ENCODE results near the gene EPB41L4A.
A peak's percentile ranks its signal among the peaks of the same experiment; 100 is the strongest.

EPB41L4A gene

GRCh38 chr5:112202694-112203093 is 216.4 kb downstream of the EPB41L4A start:
- no peak for DNase-seq

DNA sequence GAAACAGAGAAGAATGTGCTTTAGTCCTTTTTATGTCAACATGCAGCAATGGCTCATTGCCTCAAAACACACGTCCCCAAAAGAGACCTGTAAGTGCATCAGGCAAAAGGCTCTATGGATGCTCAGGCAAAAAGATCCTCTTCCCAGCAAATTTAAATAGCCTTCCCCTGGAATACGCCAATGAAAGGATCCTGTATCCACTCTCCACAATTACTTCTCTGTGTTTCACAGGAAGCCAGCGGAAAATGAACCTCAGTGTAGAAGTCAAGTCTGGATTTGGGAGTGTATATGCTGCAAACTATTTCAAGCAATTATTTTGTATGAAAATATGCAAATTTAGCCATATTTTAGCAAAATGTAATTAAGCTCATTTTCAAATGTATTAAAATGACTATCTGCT is 217.9 kb downstream of the EPB41L4A start:
- no peak for DNase-seq

GRCh38 chr5:112200131-112200530 is 218.9 kb downstream of the EPB41L4A start:
- DNase-seq, result no peak

DNA sequence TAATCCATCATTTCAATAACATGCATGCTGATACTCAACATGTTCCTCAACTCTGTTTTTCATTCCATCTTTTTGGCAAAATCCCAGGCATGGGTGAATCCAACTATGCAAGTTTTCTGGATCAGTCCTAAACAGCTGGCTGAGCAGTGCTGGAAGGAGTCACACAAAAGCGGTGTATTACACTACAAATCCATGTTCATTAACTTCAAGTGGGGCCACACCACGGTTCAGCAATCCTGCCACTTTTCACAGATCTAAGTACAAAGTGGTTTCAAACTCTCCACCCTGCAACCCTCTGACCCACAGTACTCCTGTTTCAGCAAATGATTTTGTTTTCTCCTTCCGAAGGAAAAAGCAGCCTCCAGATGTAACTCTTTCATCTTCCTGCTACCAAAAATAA is 222.5 kb downstream of the EPB41L4A start:
- DNase-seq, result no peak

GRCh38 chr5:112195924-112196323 is 223.2 kb downstream of the EPB41L4A start:
- DNase-seq, result no peak

GRCh38 chr5:112192866-112193265 is 226.2 kb downstream of the EPB41L4A start:
- DNase-seq, result no peak

GRCh38 chr5:112192072-112192471 is 227.0 kb downstream of the EPB41L4A start:
- DNase-seq, result no peak

DNA sequence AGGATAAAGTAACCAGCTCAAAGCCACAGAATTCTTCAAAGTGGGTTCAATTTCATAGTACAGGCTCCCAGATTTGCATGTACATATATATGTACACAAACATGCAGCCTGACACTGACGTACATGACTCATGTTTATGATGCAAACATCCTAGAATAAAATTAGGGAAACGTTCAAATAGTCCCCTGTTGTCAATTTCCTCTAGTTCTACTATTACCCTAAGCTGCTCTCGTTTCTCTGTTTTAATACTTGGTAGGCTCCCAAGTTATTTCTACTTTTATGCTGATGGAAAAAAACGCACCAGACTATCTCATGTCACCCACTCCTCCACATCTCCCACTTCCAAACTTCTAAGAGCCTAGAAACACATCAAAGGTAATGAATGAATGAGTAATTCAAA is 229.7 kb downstream of the EPB41L4A start:
- DNase-seq, result no peak

DNA sequence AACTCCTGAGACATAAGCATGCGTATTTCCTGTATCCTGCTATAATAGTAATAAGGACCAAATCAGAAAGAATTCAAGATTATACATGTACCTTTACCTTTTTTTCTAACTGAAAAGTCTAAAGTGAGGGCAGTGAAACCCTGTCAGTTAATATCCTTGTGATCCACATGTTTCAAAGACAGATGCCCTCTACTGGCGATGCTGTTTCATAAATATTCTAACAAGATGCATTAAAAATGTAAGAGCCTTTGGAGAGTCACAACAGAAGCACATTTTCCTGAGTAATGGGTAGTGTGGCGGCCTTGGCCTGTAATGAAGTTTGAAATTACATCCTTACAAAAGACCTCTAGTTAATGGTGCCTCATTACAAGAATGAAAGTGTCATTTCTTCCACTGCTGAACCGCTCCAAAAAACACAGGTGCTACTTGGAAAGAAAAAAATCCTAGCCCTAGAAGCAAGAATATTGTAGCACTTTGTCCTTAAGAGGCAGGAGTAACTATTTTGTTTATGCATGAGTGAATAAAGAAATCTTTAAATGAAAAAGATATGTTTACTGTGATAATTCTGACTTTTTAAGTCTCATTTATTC is 232.6 kb downstream of the EPB41L4A start:
- no peak for DNase-seq

DNA sequence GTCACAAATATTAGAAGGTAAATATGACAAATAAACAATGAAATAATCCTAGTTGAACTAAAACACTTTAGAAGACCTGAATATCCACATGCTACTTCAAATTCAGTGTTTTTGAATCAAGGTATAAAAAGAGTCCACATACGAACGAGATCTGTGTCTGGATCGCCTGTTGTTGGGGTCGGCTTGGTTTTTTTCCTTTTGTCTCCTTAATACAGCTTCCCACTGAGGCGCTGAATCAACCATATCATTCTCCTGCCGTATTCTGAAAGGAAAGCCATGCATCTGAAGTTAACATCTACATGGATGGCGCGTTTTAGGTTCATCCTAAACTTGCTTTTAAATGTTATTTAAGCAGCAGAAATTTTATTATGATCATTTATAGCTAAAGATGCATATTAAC is 235.2 kb downstream of the EPB41L4A start:
- DNase-seq, result no peak

- no peak for DNase-seq
Observed at GRCh38 chr5:112183103-112183711, 235.9 kb downstream of the EPB41L4A start.

GRCh38 chr5:112179290-112179689 is 239.8 kb downstream of the EPB41L4A start:
- DNase-seq, result no peak

DNA sequence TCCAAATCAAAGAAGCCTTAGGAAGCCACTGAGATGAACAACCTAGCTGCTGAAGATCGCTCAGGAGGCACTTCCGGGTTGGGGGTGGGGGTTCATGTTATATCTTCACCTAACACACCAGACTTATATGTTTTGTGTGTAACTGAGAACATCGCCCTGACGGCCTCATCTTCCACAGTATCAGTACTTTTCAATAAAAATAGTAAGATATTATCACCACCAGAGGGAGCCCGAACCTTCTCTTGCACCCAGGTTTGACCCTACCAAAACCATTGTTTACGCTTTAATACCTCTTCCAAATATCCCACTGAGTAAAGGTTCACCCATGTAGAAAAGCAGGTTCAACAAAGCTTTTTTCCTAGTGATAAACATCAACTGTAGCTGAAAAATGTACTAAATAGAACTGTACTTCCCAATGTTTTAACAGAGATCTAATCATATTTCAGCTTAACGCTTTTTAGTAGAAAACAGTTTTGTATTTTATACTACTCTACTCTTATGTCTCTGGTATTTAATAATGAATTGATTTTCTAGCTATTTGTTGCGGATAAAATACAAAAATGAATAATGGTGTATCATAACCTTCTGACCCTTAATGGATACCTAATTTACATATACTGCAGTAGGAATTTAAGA is 244.0 kb downstream of the EPB41L4A start:
- DNase-seq, result peak; percentile 2

DNA sequence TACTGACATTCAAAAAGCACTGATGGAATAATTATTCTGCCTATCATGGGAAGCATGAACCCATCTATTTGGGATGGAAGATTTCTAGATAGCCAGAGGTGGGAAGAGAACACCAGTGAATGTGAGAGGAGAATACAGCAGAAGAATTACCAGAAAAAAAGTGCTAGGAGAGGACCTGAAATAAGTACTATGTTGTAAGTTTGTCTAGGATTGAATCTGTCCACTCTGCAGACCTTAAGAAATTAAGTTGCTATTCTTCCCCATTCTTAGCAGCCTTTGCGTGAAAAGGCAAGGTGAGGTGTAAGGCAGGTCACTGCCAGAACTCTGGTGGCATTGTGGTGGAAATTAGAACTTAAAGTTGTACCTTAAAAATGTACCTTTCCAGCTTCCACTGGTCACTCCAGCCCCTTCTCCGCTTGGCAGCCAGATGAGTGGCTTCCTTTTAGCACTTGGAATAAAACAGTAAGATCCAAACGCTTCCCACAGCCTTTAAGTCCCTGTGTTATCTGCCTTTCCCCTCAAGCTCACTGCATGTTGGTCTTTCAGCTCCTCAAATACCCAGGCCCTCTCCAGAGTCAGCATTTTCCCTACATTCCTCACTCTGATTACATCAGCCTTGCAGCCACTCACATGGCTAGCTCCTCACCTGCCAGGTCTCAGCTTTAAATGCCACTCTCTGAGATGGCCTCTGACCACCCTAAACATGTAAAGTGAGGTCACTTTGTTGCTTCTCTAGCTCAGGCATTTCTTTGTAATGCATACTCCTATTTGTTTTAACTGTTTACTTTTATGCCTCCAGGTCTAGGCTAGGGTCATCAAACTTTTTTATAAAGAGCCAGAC is 253.0 kb downstream of the EPB41L4A start:
- DNase-seq, result no peak

- DNase-seq, result no peak
Observed at GRCh38 chr5:112165399-112165798, 253.7 kb downstream of the EPB41L4A start.

- DNase-seq, result no peak
Observed at GRCh38 chr5:112163435-112163834, 255.6 kb downstream of the EPB41L4A start.

- DNase-seq, result no peak
Observed at GRCh38 chr5:112161392-112161748, 257.7 kb downstream of the EPB41L4A start.

DNA sequence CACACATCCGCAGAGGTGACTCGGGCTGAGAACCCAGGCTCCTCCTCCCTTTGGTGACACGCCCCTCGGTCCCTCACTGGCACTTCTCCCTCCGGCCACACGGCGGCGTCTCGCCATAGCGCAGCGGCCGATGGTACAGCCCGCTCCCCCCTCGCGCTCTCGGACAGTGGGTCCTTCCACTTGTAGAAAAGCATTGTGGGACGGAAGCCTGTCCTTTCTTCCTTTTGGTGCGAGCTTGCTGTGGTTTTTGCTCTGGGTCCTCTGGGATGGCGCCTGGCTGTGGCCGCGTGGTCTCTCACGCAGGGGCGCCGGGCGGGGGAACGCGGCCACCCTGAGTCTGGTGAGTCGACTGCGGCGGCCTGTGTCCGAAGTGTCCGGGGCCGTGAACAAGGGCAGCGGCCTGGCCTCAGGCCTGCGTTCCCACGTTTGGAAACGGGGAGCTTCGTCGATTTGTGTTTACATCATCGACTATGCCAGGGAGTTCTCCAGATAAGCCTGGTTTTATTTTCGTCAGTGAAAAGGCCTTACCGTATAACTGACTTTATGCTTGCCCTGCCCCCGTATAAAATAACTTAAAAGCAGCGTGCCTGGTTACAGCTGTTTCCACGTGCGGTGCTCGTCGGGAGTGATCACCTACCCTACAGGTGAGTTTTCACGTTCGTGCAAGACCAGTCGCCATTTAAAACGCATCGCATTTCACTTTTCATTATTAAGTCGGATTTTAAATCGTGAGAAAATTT is 258.3 kb downstream of the EPB41L4A start:
- DNase-seq, result peak; percentile 90

DNA sequence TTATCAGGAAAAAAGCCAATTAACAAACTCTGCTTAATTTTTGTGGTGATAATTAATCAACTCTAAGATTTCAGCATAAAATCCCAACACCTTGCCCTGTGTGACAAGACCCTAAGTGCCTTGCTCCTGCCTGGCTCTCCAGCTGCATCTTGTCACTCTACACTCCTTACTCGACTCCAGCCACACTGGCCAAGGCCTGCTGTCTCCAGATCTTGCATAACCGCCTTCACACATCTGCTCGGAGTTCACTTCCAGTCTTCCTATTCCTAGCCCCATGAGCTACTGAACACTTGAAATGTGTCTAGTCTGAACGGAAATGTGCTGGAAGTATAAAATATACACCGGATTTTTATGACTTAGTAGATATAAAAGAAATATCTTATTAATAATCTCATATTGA is 259.6 kb downstream of the EPB41L4A start:
- no peak for DNase-seq

DNA sequence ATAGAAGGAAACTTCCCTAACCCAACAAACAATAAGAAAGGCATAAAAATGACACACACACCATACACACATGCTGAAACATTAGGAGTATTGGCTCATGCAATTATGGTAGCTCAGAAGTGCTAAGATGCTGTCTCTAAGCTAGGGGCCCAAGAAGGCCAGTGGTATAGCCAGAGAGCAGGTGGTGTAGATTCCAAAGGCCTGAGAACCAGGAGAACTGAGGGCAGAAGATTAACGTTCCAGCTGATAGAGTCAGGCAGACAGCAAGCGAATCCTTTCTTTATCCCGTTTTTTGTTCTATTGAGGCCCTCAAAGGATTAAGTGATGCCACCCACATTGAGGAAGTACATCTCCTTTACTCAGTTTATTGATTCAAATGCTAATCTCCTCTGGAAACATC is 262.9 kb downstream of the EPB41L4A start:
- no peak for DNase-seq

- no peak for DNase-seq
Observed at GRCh38 chr5:112154940-112155686, 264.0 kb downstream of the EPB41L4A start.

DNA sequence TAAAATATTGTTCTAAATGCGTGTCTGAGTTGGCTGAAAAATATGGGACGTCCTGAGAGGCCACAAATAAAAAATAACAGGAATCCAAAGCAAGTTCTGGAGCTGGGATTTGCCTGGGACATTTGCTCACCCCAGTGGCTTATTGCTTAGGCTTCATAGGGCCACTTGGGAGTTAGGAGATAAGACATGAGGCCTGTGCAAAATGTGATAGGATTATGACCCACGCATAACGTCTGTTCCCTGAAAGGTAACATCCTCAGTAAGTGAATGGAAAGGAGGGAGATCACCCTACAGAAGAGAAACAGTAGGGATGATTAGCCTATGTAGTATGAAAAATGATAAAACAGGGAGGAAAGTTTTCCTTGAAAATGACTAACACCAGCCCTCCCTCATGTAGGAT is 269.4 kb downstream of the EPB41L4A start:
- no peak for DNase-seq

Data from activated CD4-positive, alpha-beta T cell treated with anti-CD3 and anti-CD28 coated beads, Interleukin-2, amount 50 U/mL, for 1 hour (primary cell).